ENCODE results near the gene CPA2. TPM values are rescaled to one million over a fixed set of nuclear protein-coding genes. Genes with fewer than 3 reads are reported as not detected.
"Not testable (repeated sequence)": the region's sequence is repeated elsewhere in the genome, so short reads cannot be mapped to it uniquely, and the experiment has no call there.

Gene CPA2
- not detected for polyA plus RNA-seq (2013, experiment 1 of 4)
- 0.46 TPM for polyA plus RNA-seq (2013, experiment 2 of 4)
- 0.32 TPM for polyA plus RNA-seq (2013, experiment 3 of 4)
- polyA plus RNA-seq (2013, experiment 4 of 4) = 0.41 TPM

DNA sequence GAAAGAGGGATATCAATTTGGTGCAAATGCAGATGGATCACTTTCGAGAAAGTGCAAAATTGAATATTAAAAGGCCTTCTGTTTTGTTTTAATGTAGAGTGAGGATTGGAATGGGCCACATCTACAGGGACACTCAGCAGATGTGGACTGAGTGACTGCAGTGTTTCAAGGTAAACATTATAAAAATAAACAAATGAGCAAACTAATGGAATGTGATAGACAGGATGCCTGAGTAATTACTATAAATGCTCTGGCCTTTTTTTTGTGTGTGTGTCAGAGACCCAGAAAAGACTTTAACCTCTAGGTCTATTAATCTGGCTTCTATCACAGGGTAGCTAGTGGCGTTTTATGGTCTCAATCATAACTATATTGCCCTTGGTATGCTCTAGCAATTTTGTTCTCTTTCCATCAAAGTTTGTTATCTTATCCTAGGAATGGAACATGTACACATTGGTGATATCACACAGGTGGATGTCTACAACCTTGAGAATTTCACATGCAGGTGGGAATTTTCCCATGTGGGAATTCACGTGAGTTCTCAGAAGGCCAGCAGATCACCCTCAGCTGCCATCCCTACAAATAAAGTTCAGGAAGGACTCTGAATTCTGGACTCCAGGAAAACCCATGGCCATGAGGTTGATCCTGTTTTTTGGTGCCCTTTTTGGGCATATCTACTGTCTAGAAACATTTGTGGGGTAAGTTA is at the start of gene CPA2:
TSS of gene CPA2 (plus strand) at position 606 of the 703 bp plus-strand sequence. CDS start at position 625, 19 bp downstream.
- H3K36me3 ChIP-seq (ENCODE audit: control insufficient read depth, insufficient read depth, low read length) = no peaks in the 10 kb centered on the region
- no peaks in the 10 kb centered on the region for H3K9me3 ChIP-seq (ENCODE audit: control insufficient read depth, low read length)
- WGBS, 2 experiments = 91 to 95% methylated on average over 3 of the region's 3 CpGs
- H3K27ac ChIP-seq (ENCODE audit: insufficient read depth, low read depth, low read length, poor library complexity, severe bottlenecking) = no peak within 1 kb of the TSS
- H3K4me3 ChIP-seq (ENCODE audit: insufficient read depth, low read depth, low read length) = no peak within 1 kb of the TSS
- H3K4me1 ChIP-seq (ENCODE audit: control insufficient read depth, insufficient read depth, low read length) = peaks cover 8% of the 10 kb centered on the region
- no peaks in the 10 kb centered on the region for H3K27me3 ChIP-seq (ENCODE audit: control insufficient read depth, insufficient read depth, low read length, poor library complexity, severe bottlenecking)

DNA sequence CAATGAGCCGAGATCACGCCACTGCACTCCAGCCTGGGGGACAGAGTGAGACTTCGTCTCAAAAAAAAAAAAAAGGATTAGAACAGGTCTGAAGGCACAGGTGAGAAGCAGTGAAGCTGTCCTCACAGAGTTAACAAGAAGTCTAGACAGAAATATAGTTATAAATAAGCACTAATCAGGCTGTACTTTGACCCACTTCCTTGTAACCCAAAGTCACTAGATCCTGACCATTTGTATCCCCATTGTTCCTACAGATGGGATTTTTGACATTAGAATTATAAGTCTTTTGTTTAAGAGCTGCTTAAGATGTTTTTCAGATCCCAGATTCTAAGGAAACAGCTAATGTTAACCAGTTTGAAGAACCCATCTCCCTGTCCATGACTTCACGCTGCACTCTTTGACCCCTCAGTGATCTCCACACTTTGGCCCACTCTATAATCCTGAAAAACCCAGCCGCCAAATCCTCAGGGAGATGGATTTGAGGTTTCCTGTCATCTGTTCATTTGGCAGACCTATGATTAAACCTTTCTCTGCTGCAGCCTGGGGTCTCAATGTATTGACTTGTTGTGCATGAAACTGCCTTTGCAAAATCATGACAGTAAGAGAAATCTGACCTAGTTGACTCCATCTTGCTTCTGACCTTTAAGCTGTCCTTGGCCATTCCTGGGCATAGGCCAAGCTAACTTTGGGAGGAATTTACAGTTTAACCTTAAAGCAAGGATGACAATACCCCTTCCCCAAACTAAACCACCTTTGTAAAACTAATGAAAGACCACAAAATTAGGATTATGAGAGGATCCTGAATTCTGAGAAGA is 47.6 kb upstream of the CPA2 start:
- H3K4me1 ChIP-seq (ENCODE audit: control insufficient read depth, insufficient read depth, low read length) = no peaks in the 10 kb centered on the region
- H3K4me3 ChIP-seq (ENCODE audit: insufficient read depth, low read depth, low read length) = no peak overlapping the region
- 92 to 97% methylated on average over 5 of the region's 5 CpGs for WGBS, 2 experiments
- H3K36me3 ChIP-seq (ENCODE audit: control insufficient read depth, insufficient read depth, low read length) = no peaks in the 10 kb centered on the region
- H3K27me3 ChIP-seq (ENCODE audit: control insufficient read depth, insufficient read depth, low read length, poor library complexity, severe bottlenecking) = no peaks in the 10 kb centered on the region
- H3K9me3 ChIP-seq (ENCODE audit: control insufficient read depth, low read length) = no peaks in the 10 kb centered on the region
- no peak overlapping the region for H3K27ac ChIP-seq (ENCODE audit: insufficient read depth, low read depth, low read length, poor library complexity, severe bottlenecking)

DNA sequence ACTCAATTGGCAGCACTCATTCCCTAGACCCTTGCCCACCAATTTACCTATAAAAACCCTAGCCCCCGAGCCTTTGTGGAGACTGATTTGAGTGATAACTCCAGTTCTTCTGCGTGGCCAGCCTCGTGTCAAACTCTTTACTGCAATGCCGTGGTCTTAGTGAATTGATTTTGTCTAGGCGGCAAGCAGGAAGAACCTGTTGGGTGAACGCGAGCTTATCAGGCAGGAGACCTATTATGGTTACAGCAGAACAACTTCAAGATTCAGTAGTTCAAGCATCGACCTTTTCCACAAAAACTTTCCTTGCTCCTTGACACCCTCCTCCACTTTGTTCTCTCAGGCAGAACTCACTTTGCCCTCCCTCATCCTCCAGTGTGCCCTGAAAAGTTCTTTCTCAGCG is 46.8 kb upstream of the CPA2 start:
- Histone ChIP-seq H3K9me3 (ENCODE audit: control insufficient read depth, low read length) (no peaks in the 10 kb centered on the region), H3K27ac (ENCODE audit: insufficient read depth, low read depth, low read length, poor library complexity, severe bottlenecking) (no peak overlapping the region), H3K4me3 (ENCODE audit: insufficient read depth, low read depth, low read length) (no peak overlapping the region), H3K4me1 (ENCODE audit: control insufficient read depth, insufficient read depth, low read length) (no peaks in the 10 kb centered on the region), H3K36me3 (ENCODE audit: control insufficient read depth, insufficient read depth, low read length) (no peaks in the 10 kb centered on the region), H3K27me3 (ENCODE audit: control insufficient read depth, insufficient read depth, low read length, poor library complexity, severe bottlenecking) (no peaks in the 10 kb centered on the region)
- 93 to 94% methylated on average over 9 of the region's 9 CpGs for WGBS, 2 experiments

DNA sequence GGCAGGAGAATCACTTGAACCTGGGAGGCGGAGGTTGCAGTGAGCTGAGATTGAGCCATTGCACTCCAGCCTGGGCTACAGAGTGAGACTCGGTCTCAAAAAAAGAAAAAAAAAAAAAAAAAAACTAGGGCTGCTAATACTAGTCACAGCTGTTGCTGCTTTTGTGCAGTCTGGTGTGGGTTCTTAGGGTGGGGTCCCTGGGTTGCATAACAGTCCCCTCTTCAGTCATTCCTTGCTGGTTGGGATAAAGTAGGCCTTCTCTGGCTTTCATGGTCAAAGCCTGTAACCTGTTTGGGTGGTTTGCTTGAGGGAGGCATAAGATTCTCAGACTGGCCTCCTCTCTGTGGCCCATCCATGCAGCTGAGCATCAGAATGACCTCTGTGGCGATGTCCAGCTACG is 44.9 kb upstream of the CPA2 start:
- H3K4me3 ChIP-seq (ENCODE audit: insufficient read depth, low read depth, low read length) = no peak overlapping the region
- H3K36me3 ChIP-seq (ENCODE audit: control insufficient read depth, insufficient read depth, low read length) = no peaks in the 10 kb centered on the region
- H3K27ac ChIP-seq (ENCODE audit: insufficient read depth, low read depth, low read length, poor library complexity, severe bottlenecking) = no peak overlapping the region
- no peaks in the 10 kb centered on the region for H3K9me3 ChIP-seq (ENCODE audit: control insufficient read depth, low read length)
- no peaks in the 10 kb centered on the region for H3K4me1 ChIP-seq (ENCODE audit: control insufficient read depth, insufficient read depth, low read length)
- H3K27me3 ChIP-seq (ENCODE audit: control insufficient read depth, insufficient read depth, low read length, poor library complexity, severe bottlenecking) = no peaks in the 10 kb centered on the region
- 93 to 96% methylated on average over 4 of the region's 4 CpGs for WGBS, 2 experiments

DNA sequence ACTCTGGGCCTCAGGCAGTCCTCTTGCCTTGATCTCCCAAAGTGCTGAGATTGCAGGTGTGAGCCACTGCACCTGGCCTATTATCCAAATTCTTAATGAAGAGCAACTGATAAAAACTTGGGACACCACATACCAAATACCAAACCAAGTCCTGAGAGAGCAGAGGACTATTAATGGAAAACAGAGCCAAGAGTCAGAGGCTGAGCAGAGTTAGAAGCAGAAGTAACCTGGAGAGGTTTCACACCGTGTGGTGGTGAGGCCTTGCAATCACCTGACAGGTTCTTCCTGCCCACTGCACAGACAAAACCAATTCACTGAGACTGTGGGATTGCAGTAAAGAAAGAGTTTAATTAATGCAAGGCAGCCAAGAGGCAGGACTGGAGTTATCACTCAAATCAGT is 43.0 kb upstream of the CPA2 start:
- Histone ChIP-seq H3K27ac (ENCODE audit: insufficient read depth, low read depth, low read length, poor library complexity, severe bottlenecking) (no peak overlapping the region), H3K36me3 (ENCODE audit: control insufficient read depth, insufficient read depth, low read length) (no peaks in the 10 kb centered on the region), H3K4me1 (ENCODE audit: control insufficient read depth, insufficient read depth, low read length) (peaks cover 3% of the 10 kb centered on the region), H3K9me3 (ENCODE audit: control insufficient read depth, low read length) (no peaks in the 10 kb centered on the region), H3K27me3 (ENCODE audit: control insufficient read depth, insufficient read depth, low read length, poor library complexity, severe bottlenecking) (no peaks in the 10 kb centered on the region), H3K4me3 (ENCODE audit: insufficient read depth, low read depth, low read length) (no peak overlapping the region)
- WGBS, 2 experiments = 89 to 100% methylated on average over 1 of the region's 1 CpG

DNA sequence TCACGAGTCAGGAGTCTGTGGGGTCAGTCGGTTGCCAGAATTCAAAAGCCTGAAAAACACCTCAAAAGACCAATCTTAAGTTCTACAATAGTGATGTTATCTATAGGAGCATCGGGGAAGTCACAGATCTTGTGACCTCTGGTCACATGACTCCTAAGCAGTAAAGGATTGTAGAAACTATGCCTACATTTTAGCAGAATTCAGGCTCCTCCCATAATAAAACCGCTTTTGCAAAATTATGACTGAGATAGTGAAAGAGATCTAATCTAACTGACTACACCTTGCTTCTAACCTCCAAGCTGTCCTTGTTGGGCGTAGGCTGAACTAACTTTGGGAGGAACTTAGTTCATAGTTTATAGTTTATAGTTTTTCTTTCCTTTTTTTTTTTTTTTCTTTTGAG is 42.5 kb upstream of the CPA2 start:
- H3K27ac ChIP-seq (ENCODE audit: insufficient read depth, low read depth, low read length, poor library complexity, severe bottlenecking) = no peak overlapping the region
- H3K27me3 ChIP-seq (ENCODE audit: control insufficient read depth, insufficient read depth, low read length, poor library complexity, severe bottlenecking) = no peaks in the 10 kb centered on the region
- no peaks in the 10 kb centered on the region for H3K36me3 ChIP-seq (ENCODE audit: control insufficient read depth, insufficient read depth, low read length)
- H3K4me1 ChIP-seq (ENCODE audit: control insufficient read depth, insufficient read depth, low read length) = peaks cover 5% of the 10 kb centered on the region
- 97% methylated on average over 4 to 5 of the region's 5 CpGs for WGBS, 2 experiments
- H3K4me3 ChIP-seq (ENCODE audit: insufficient read depth, low read depth, low read length) = no peak overlapping the region
- H3K9me3 ChIP-seq (ENCODE audit: control insufficient read depth, low read length) = no peaks in the 10 kb centered on the region

DNA sequence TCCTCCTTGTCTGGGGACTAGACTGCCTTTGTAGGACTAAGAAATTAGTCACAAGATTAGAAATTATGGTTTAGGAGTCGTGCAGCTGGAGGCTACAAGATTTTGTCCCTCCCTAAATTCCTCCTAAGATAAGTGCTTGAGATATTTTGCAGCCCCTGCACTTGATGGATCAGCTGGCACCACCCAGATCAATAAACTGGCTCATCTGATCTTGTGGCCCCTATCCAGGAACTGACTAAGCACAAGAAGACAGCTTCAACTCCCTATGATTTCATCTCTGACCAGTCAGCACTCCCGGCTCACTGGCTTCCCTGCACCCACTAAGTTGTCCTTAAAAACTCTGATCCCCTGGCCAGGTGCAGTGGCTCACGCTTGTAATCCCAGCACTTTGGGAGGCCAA is 41.7 kb upstream of the CPA2 start:
- H3K36me3 ChIP-seq (ENCODE audit: control insufficient read depth, insufficient read depth, low read length); H3K4me1 ChIP-seq (ENCODE audit: control insufficient read depth, insufficient read depth, low read length); H3K4me3 ChIP-seq (ENCODE audit: insufficient read depth, low read depth, low read length); H3K27ac ChIP-seq (ENCODE audit: insufficient read depth, low read depth, low read length, poor library complexity, severe bottlenecking); H3K9me3 ChIP-seq (ENCODE audit: control insufficient read depth, low read length); H3K27me3 ChIP-seq (ENCODE audit: control insufficient read depth, insufficient read depth, low read length, poor library complexity, severe bottlenecking): not testable (repeated sequence)
- WGBS, 2 experiments = 84 to 91% methylated on average over 3 of the region's 3 CpGs

DNA sequence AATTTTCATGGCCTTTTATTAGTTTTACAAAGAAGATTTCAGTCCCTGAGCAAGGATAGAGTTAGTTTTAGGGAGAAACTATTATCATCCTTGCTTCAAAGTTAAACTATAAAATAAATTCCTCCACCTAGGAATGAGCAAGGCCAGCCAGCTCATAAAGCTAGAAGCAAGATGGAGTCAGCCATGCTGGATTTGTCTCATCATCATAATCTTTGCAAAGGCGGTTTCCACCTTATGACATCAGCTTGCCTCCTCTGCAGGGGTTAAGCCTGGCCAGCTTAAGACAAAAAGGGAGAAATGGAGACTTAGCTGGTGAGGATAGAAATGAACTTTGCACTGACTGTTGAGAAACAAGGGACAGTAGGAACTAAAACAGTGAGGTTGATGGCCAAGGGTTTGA is 40.3 kb upstream of the CPA2 start:
- Histone ChIP-seq H3K36me3 (ENCODE audit: control insufficient read depth, insufficient read depth, low read length) (no peaks in the 10 kb centered on the region), H3K4me1 (ENCODE audit: control insufficient read depth, insufficient read depth, low read length) (peaks cover 9% of the 10 kb centered on the region), H3K27me3 (ENCODE audit: control insufficient read depth, insufficient read depth, low read length, poor library complexity, severe bottlenecking) (no peaks in the 10 kb centered on the region), H3K9me3 (ENCODE audit: control insufficient read depth, low read length) (no peaks in the 10 kb centered on the region), H3K27ac (ENCODE audit: insufficient read depth, low read depth, low read length, poor library complexity, severe bottlenecking) (no peak overlapping the region), H3K4me3 (ENCODE audit: insufficient read depth, low read depth, low read length) (no peak overlapping the region)
- 97 to 100% methylated on average over 1 of the region's 1 CpG for WGBS, 2 experiments

DNA sequence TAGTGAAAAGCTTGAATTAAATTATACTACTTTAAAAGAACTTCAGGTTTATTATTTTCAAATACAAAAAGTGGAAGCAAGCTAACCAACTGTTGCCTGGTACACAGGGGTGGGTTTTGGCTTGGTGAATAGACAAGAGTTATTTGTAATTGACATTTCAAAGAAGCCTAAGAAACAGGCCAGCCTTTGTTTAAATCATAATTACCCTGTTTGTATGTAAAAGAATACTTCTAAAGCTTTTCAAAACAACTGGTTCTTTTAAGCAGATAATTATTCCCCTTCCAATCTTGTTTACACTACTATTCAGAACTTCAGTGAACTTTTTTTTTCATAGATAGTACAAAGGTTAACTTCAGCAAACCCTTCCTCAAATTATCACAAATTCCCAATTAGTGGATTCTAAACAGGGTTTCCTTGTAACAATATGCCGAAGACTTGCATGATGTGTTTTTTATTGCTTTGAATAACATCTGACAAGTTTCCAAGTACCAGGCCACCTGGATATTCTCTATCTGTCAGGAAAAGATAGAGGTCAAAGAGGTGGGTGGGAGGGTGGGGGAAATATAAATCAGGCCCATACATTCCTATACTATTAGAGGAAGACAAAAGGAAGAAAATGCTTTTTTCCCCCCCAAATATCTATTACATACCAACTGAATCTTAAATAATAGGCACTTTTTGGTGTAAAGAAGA is 38.6 kb upstream of the CPA2 start:
- Histone ChIP-seq H3K27ac (ENCODE audit: insufficient read depth, low read depth, low read length, poor library complexity, severe bottlenecking) (no peak overlapping the region), H3K36me3 (ENCODE audit: control insufficient read depth, insufficient read depth, low read length) (no peaks in the 10 kb centered on the region), H3K9me3 (ENCODE audit: control insufficient read depth, low read length) (no peaks in the 10 kb centered on the region), H3K4me1 (ENCODE audit: control insufficient read depth, insufficient read depth, low read length) (peaks cover 9% of the 10 kb centered on the region), H3K4me3 (ENCODE audit: insufficient read depth, low read depth, low read length) (no peak overlapping the region), H3K27me3 (ENCODE audit: control insufficient read depth, insufficient read depth, low read length, poor library complexity, severe bottlenecking) (no peaks in the 10 kb centered on the region)
- 93 to 100% methylated on average over 1 of the region's 1 CpG for WGBS, 2 experiments
